K562 (cell line): ENCODE results near the gene PRKAR1B. TPM values are rescaled to one million over a fixed set of nuclear protein-coding genes. Genes with fewer than 3 reads are reported as not detected.

Source experiments
- ATAC-seq: fragments of 200-7000 bp; cut with Tn5 transposase; 3 replicates; pipeline ENCODE4 v1.9.1; 2020; ENCODE audit warnings: moderate library complexity
- BruUV-seq: library from RNA; stranded (reverse); fragments of 400-500 nt; replicated peaks from 2 replicates; lab custom pipeline; 2021; lab: Mats Ljungman, UMichigan
- CTCF ChIA-PET: fragments of 300-600 bp; formaldehyde crosslinking; extraction: SDS; loops from one replicate; lab custom pipeline; 2021; ENCODE audit warnings: low intra/inter-chr PET ratio; lab: Yijun Ruan, JAX
- POLR2A ChIA-PET: fragments of 300-600, 350-650 bp; sonication (Branson Sonifier 250); formaldehyde crosslinking; extraction: SDS; loops from one replicate; lab custom pipeline; 2021; ENCODE audit warnings: antibody characterized with exemption, inconsistent platforms; lab: Yijun Ruan, JAX
- DNase-seq, 4 experiments: peaks; one replicate each; pipeline versions ENCODE4 v3.0.0 to v3.0.0-alpha.2; 2011 to 2018; ENCODE audit warnings: low spot score in 3 of 4, mixed read lengths in 3 of 4; ENCODE audit errors: extremely low read depth in 1 of 4
- FAIRE-seq: peaks from 2 replicates; lab custom pipeline; 2011; peaks lifted over from hg19 to GRCh38; lab: Jason Lieb, UNC
- H2AFZ ChIP-seq: 2 replicates; pipeline ENCODE4 v1.6.0; 2011; ENCODE audit warnings: low read depth, low read length, control low read depth, inconsistent platforms
- H3K27ac ChIP-seq: fragments of 200-600 bp; 3 replicates; pipeline ENCODE4 v1.8.0; 2011; ENCODE audit warnings: low read depth, mild to moderate bottlenecking, control low read depth, inconsistent platforms, low read length, moderate library complexity, mixed read lengths; ENCODE audit errors: extremely low read depth
- H3K27me3 ChIP-seq, 2 experiments: fragments of 300-600 bp in 1 of 2; 2 replicates in 1 of 2; 3 replicates in 1 of 2; pipeline versions ENCODE4 v1.6.0 to v1.8.0; 2011; ENCODE audit warnings: inconsistent platforms in 2 of 2, low read length in 2 of 2, mild to moderate bottlenecking in 1 of 2, mixed read lengths in 1 of 2, moderate library complexity in 1 of 2; ENCODE audit not compliant: control insufficient read depth in 2 of 2, insufficient read depth in 2 of 2
- H3K36me3 ChIP-seq: fragments of 300-600 bp; 3 replicates; pipeline ENCODE4 v1.8.0; 2011; ENCODE audit warnings: mild to moderate bottlenecking, low read length, inconsistent platforms; ENCODE audit not compliant: control insufficient read depth, insufficient read depth
- H3K4me1 ChIP-seq, 2 experiments: fragments of 200-600 bp in 1 of 2; replicated peaks in 1 of 2; 2 replicates in 1 of 2; 3 replicates in 1 of 2; pipeline versions ENCODE4 v1.5.1 to v1.8.0; 2011; ENCODE audit warnings: inconsistent platforms in 2 of 2, low read length in 2 of 2, mild to moderate bottlenecking in 1 of 2, mixed read lengths in 1 of 2, moderate library complexity in 1 of 2; ENCODE audit not compliant: control insufficient read depth in 2 of 2, insufficient read depth in 2 of 2
- H3K4me2 ChIP-seq: 2 replicates; pipeline ENCODE4 v1.6.1; 2011; ENCODE audit warnings: low read length, control low read depth, inconsistent platforms, mixed read lengths; ENCODE audit not compliant: insufficient read depth
- H3K4me3 ChIP-seq: fragments of 200-600 bp; sonication (generic), shearing (Covaris generic); 2 replicates; pipeline ENCODE4 v1.5.1; 2016; ENCODE audit warnings: control low read depth, inconsistent platforms
- H3K79me2 ChIP-seq: fragments of 200-600 bp; 3 replicates; pipeline ENCODE4 v1.8.0; 2011; ENCODE audit warnings: low read length, inconsistent platforms; ENCODE audit not compliant: control insufficient read depth, insufficient read depth
- H3K9ac ChIP-seq, 2 experiments: 2 replicates each; pipeline versions ENCODE4 v1.6.0 to v1.6.1; 2011; ENCODE audit warnings: low read depth in 2 of 2, low read length in 2 of 2, control low read depth in 1 of 2, inconsistent platforms in 1 of 2, mild to moderate bottlenecking in 1 of 2, mixed read lengths in 1 of 2; ENCODE audit not compliant: insufficient read depth in 1 of 2
- H3K9me1 ChIP-seq: one replicate; pipeline ENCODE4 v1.6.0; 2011; ENCODE audit warnings: inconsistent platforms, mild to moderate bottlenecking, low read length, moderate library complexity; ENCODE audit not compliant: control insufficient read depth, insufficient read depth
- H3K9me3 ChIP-seq: replicated peaks from 2 replicates; pipeline ENCODE4 v1.5.1; 2011; ENCODE audit warnings: low read depth, low read length, inconsistent platforms; ENCODE audit not compliant: control insufficient read depth, insufficient read depth
- H4K20me1 ChIP-seq: replicated peaks from 2 replicates; pipeline ENCODE4 v1.6.1; 2011; ENCODE audit warnings: low read length, inconsistent platforms, mixed read lengths; ENCODE audit not compliant: control insufficient read depth, insufficient read depth
- CXXC5 ChIP-seq: fragments of 250-450 bp; sonication (Bioruptor Pico); IDR thresholded peaks from 2 replicates; pipeline ENCODE4 v1.8.0; 2022; ENCODE audit warnings: inconsistent platforms, mild to moderate bottlenecking, moderate library complexity
- GATAD2B ChIP-seq: fragments of 450-650 bp; IDR thresholded peaks from 2 replicates; pipeline ENCODE4 v1.6.1; 2017; ENCODE audit warnings: mild to moderate bottlenecking, borderline replicate concordance
- HNRNPUL1 ChIP-seq: fragments of 200-400 bp; formaldehyde crosslinking; IDR thresholded peaks from 2 replicates; pipeline ENCODE4 v1.6.1; 2017; ENCODE audit warnings: low read length
- IRF9 ChIP-seq: fragments of 450-650 bp; IDR thresholded peaks from 2 replicates; pipeline ENCODE4 v1.6.1; 2016; ENCODE audit warnings: missing biosample characterization, missing genetic modification characterization
- LEF1 ChIP-seq: fragments of 450-650 bp; IDR thresholded peaks from 2 replicates; pipeline ENCODE4 v1.6.1; 2016; ENCODE audit warnings: mild to moderate bottlenecking
- NELFE ChIP-seq: IDR thresholded peaks from 2 replicates; pipeline ENCODE4 v1.6.1; 2011; ENCODE audit warnings: mild to moderate bottlenecking; ENCODE audit not compliant: insufficient read depth, insufficient read length
- NFE2L1 ChIP-seq: fragments of 450-650 bp; IDR thresholded peaks from 2 replicates; pipeline ENCODE4 v1.6.1; 2016; ENCODE audit warnings: missing genetic modification characterization, low read depth, mild to moderate bottlenecking, missing compliant biosample characterization, moderate library complexity, borderline replicate concordance
- PTRF ChIP-seq: fragments of 450-650 bp; IDR thresholded peaks from 2 replicates; pipeline ENCODE4 v1.6.1; 2016; ENCODE audit warnings: mild to moderate bottlenecking, missing genetic modification characterization, missing compliant biosample characterization
- SLC30A9 ChIP-seq: fragments of 250-450 bp; sonication (Bioruptor Pico); IDR thresholded peaks from 2 replicates; pipeline ENCODE4 v1.8.0; 2022; ENCODE audit warnings: mild to moderate bottlenecking, moderate library complexity
- STAT6 ChIP-seq: sonication (generic); formaldehyde crosslinking; IDR thresholded peaks from 2 replicates; pipeline ENCODE4 v1.8.1; 2023; ENCODE audit warnings: mild to moderate bottlenecking, missing genetic modification reagents
- TBP ChIP-seq: optimal IDR thresholded peaks from 2 replicates; pipeline ENCODE3; 2011; ENCODE audit warnings: low read depth, low read length, improper control_type of control experiment
- TRIM28 ChIP-seq: fragments of 450-650 bp; IDR thresholded peaks from 2 replicates; pipeline ENCODE4 v1.6.1; 2017
- YBX1 ChIP-seq: fragments of 450-650 bp; IDR thresholded peaks from 2 replicates; pipeline ENCODE4 v1.7.1; 2016; ENCODE audit warnings: mild to moderate bottlenecking
- ZBED1 ChIP-seq: IDR thresholded peaks from 2 replicates; pipeline ENCODE4 v1.6.1; 2014
- WGBS: fragments of 100-300 bp; shearing (Covaris generic); methylation state at CpG from one replicate; pipeline ENCODE4 v1.1.6; 2016; ENCODE audit warnings: low coverage, mixed read lengths; ENCODE audit not compliant: insufficient coverage; ENCODE audit errors: missing lambda C conversion rate; 5-methylcytosine and 5-hydroxymethylcytosine counted together
- in situ Hi-C: fragments of 300-500 bp; cut with MboI; formaldehyde crosslinking; loops from 4 replicates; pipeline ENCODE4 v1.15.0; 2018; ENCODE audit warnings: inconsistent platforms, mixed read lengths
- intact Hi-C: fragments of 100-400 bp; cut with micrococcal nuclease; formaldehyde crosslinking; loops from 2 replicates; pipeline ENCODE4 v1.14.2; 2022
- polyA plus RNA-seq, 8 experiments: library from polyadenylated mRNA; depleted of rRNA in 4 of 8; stranded (reverse) in 5 of 8; unstranded in 3 of 8; fragments of >200 nt; fragmentation: Nextera tagmentation in 2 of 8; fragmentation: Illumina TruSeq in 1 of 8; extraction: Ambion mirVana in 2 of 8; extraction: Trizol in 1 of 8; gene quantifications; 2 replicates each; pipeline versions ENCODE4 v1.2.1 to v1.2.3, GENCODE V29; 2011 to 2014; ENCODE audit warnings: inconsistent platforms in 1 of 8, missing spikeins in 1 of 8
- total RNA-seq, 7 experiments: library from RNA; depleted of rRNA in 6 of 7; stranded (reverse); fragments of >200 nt in 6 of 7; fragmentation: Illumina TruSeq in 2 of 7; extraction: Trizol in 2 of 7; gene quantifications; 2 replicates each; pipeline versions ENCODE4 v1.2.1 to v1.2.3, GENCODE V29; 2011 to 2021; ENCODE audit warnings: low replicate concordance in 1 of 7
- TF ChIP-seq, protein P1 (sequence below): sonication (generic); formaldehyde crosslinking; IDR thresholded peaks from 2 replicates; pipeline ENCODE4 v1.8.1; 2023; ENCODE audit warnings: mild to moderate bottlenecking, missing genetic modification reagents

Gene PRKAR1B
- total and polyA plus RNA-seq, 9 of the 15 experiments (the other 6 are each of a cell fraction or from before 2014, with no cell fraction given), result 0.99 to 30.5 (median 12.7) TPM

GRCh38 chr7:506921-507622 is 220.0 kb downstream of the PRKAR1B start:
- POLR2A ChIA-PET, result no interaction called here
- FAIRE-seq, result no peak
- no peak for DNase-seq
- WGBS, result 48% methylated on average over 14 of the region's 15 CpGs
- H4K20me1 ChIP-seq, result no peaks in the 10 kb centered on the region
- no peak for ATAC-seq
- no peaks in the 10 kb centered on the region for H3K36me3 ChIP-seq
- peaks cover 5% of the 10 kb centered on the region for H3K9me1 ChIP-seq
- H3K4me2 ChIP-seq, result no peak overlapping the region
- no peaks in the 10 kb centered on the region for H3K27me3 ChIP-seq
- CTCF ChIA-PET, result no interaction called here
- H3K9ac ChIP-seq, result peak overlapping the region in 1 of 2 experiments; percentile 52; a peak in 1 of 4 replicates
- H3K4me1 ChIP-seq, result peaks cover 0 to 25% of the 10 kb centered on the region in 2 experiments; a peak in 2 of 5 replicates
- no TSS peak for BruUV-seq
- H3K27ac ChIP-seq, result no peak overlapping the region
- no peaks in the 10 kb centered on the region for H3K9me3 ChIP-seq
- H3K4me3 ChIP-seq, result no peak overlapping the region
- in situ Hi-C loops (no loop called here), intact Hi-C loops (no loop called here)
- TF ChIP-seq, protein P1, sequence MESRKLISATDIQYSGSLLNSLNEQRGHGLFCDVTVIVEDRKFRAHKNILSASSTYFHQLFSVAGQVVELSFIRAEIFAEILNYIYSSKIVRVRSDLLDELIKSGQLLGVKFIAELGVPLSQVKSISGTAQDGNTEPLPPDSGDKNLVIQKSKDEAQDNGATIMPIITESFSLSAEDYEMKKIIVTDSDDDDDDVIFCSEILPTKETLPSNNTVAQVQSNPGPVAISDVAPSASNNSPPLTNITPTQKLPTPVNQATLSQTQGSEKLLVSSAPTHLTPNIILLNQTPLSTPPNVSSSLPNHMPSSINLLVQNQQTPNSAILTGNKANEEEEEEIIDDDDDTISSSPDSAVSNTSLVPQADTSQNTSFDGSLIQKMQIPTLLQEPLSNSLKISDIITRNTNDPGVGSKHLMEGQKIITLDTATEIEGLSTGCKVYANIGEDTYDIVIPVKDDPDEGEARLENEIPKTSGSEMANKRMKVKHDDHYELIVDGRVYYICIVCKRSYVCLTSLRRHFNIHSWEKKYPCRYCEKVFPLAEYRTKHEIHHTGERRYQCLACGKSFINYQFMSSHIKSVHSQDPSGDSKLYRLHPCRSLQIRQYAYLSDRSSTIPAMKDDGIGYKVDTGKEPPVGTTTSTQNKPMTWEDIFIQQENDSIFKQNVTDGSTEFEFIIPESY (CRISPR knock-in tag), result no peak
- TF ChIP-seq GATAD2B (no peak), LEF1 (no peak), HNRNPUL1 (no peak), TBP (no peak), NFE2L1 (no peak), CXXC5 (CRISPR knock-in tag) (no peak), YBX1 (no peak), SLC30A9 (CRISPR knock-in tag) (no peak), NELFE (no peak), STAT6 (CRISPR knock-in tag) (no peak), ZBED1 (no peak), TRIM28 (no peak), IRF9 (no peak), PTRF (no peak)
- no peaks in the 10 kb centered on the region for H3K79me2 ChIP-seq
- no peak overlapping the region for H2AFZ ChIP-seq
